CMK (cell line): Measurements from ENCODE around the gene IMPDH2.

Source experiments
- DNase-seq: peaks from one replicate; pipeline ENCODE4 v3.0.0-alpha.2; 2010; ENCODE audit warnings: low read depth

The IMPDH2 gene

DNA sequence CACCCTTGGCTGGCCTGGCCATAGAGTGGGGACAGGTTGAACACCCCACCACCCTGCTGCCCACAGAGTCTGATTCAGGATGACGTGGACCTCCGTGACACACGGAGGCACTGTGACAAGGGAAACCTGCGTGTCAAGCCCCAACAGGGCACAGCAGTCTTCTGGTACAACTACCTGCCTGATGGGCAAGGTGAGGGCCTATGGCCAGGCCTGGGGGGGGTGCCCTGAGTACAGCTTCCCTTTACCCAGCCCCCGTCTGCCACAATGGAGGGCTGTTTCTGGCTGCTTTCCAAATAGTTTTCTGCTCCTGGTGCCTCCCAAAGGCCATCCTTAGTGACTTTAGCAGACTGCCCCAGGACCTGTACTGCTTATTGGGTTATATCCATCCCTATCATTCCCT lies 23.2 kb downstream of the IMPDH2 start:
- DNase-seq, result no peak

DNA sequence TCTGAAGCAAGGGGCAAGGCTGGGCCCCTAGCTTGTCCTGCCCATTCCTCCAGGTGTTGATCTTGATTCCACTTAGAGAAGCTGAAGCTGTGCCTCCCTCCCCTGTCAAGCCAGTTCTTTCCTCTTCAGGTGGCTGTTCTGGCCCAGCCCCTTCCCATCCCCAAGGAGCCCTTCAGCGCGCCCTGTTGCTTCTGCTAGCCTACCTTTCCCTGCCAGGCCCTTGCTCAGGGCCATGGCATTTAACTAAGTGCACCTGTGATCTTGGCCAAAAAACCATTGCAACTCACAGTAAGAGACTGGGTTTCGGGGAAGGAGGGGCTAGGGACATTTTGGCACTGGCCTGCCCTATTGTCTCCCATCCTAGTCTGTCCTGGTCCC lies 23.9 kb downstream of the IMPDH2 start:
- DNase-seq, result no peak

DNA sequence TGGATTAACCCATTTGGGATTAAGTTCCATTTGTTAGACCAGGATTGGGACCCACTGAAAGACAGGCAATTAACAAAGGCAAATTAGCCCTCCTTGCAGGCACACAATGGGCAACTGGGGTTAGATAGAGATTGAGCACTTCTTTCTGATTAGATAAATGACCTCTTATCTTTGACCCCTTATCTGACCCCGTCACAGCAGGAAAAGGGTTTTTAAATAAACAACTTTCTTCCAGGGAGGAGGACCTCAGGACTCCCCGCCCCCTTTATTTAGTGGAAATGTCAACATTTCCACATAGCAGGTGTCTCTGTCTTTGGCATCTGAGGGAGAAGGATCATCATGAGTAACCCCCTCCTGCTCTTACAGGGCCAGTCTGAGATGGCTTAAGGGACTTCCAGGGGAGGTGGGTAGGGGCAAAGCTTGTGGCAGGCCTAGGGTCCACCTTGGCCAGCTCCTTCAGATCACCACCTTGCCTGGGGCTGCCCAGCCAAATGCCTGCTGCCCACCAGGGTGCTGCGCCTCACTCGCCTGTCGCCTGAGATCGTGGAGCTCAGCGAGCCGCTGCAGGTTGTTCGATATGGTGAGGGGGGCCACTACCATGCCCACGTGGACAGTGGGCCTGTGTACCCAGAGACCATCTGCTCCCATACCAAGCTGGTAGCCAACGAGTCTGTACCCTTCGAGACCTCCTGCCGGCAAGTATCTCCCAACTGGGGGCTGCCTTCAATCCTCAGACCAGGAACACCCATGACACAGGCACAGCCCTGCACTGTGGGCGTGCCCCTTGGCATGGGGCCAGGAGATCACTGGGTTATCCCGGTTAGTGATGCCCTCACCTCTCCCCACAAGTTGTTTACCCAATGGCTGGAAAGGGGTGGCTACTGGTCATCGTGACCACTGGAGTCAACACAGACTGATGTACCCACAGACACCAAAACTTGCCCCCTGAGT lies 24.6 kb downstream of the IMPDH2 start:
- DNase-seq, result no peak

DNA sequence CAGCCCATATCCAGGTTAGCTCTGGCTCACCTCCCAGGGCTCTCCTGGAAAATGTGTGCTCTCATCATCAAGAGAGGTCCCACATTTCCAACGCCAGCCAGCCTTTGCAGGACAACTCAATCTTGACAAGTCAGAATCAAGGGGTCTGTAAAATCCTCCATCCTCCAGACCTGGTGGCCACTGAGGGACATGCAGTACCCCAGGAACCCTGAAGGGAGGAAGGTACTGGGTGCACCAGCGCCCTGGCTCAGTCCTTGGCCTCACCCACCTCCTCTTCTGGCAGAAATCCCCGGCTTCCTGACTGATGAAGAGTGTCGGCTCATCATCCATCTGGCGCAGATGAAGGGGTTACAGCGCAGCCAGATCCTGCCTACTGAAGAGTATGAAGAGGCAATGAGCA lies 28.0 kb downstream of the IMPDH2 start:
- DNase-seq, result no peak

DNA sequence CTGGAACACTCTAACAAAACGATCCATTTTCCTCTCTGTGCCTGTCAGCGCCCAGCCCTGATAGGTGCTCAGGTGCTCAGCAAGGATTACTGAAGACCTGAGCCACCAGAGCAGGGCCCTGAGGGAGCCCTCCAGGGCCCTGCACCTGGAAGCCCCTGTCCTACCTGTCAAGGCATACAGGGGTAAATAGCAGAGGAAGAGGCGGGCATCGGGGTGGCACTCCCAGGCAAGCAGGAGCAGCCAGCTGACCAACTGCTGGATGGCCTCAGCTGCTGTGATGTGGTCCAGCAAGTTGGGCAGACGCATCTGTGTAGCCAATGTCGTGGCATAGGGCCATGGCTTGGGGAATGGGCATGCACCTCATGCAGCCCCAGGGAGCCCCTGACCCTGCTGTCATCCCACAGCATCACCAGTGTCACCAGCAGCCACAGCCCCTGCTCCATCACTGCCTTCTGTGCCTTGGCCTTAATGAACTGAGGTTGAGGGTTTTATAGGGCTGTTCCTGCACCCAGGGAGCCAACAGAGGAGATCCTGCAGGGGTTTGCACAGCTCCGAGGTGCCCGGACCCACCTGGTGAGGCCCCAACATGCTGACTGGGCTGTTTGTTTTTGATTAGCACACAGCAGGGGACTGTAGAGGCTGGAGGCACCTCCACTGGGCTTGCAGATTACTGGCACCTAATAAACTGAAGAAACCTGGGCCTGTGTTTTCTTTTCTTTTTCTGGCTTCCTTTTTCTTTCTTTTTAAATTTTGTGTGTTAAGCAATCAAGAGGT lies 29.9 kb downstream of the IMPDH2 start:
- no peak for DNase-seq

DNA sequence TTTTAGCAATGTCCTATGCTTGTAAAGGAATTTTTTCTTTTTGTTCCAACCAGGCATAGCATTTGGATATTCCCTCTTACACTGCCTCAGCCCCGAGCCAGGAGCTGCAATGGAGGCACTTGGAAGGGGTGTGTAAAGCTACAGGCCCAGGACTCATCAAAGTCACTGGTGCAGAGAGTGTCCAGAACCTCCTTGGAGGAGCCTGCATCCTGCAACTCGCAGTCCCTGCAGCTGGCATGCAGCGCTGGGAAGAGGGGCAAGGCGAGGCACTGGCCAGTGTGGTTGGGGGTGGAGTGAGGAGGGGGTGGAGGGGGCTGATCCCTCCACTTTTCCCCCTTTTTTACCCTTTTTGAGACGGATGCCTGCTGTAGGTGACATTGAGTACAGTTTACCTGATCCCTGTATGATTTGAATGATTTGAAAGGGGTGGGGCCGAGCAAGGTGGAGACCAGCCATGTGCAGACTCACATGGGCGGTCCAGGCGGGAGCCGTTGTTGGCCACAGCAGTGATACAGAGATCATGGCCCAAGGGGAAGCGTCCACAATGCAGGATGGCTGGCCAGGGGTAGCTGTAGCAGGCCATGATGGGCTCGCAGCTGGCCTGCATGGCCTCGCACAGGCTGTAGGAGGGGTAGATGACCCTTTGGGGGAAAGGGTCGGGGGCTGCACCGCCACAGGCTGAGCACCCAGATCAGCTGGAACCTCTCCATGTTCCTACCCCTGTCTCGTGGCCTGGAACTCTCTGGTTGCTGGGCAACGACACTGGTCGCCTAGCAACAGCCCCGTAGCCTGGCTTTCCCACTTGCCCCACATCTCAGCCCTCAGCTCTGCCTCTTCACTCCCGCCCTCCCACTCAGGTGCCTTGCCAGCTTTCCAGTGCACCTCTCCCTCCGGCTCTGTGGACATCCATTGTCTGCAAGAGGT lies 31.2 kb downstream of the IMPDH2 start:
- DNase-seq, result no peak

DNA sequence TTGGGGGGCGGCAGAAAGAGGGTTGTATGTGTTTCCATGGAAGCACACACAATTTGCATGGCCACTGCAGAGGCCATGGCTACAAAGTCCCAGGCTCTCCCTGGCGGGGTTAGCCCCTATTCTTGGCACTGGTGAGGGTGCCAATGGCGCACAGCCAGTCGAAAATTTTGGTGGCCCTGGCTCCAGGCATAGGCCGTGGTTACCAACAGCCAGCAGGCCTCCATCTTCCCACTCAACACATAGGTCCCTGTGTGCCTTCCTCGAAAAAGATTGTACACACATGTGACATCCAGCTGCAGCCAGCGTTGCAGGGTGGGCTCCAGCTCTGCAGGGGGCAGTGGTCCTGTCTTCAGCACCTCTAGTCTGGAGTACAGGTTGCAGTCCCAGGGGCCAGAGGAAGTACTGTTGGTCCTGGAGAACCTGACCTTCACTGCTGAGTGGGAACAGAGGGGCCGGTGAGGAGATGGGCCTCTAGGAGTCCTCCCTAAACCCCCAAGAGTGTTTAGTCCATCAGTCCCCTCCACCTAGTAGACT lies 32.0 kb downstream of the IMPDH2 start:
- DNase-seq, result no peak

DNA sequence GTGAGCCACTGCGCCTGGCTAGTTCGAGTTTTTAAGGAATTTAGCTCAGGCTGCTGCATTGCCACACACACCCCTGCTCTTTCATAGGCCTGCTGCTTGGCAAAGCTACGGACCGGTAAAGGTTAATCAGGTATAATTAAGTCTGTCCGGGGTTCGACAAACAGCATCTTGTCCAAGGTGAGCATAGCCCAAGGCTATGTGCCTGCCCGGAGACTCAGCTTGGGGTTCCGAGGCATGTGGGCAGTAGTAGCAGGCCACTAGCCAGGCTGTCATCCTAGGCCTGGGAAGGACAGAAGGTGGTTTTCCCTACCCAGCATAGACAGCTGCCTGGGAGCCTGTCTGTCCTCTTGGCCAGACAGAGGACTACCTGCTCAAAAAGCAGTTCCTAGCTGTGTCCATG lies 32.6 kb downstream of the IMPDH2 start:
- no peak for DNase-seq

DNA sequence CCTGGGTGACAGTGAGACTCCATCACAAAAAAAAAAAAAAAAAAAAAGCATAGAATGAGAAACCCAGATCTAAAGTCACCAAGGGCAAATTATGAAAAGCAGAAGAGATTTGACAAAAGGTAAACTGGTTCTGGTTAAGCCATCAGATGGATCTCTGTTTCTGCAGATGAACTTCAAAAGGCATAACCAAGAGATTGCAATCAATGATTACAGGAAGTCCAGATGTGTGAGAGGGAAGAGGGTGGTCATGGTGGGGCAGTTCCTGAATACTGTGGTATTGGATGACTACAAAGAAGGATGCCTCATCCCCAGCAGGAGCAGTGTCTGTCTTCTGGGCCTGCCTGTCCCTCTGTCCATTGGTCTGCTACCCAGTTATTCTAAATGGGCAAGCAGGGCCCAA lies 35.4 kb downstream of the IMPDH2 start:
- no peak for DNase-seq

DNA sequence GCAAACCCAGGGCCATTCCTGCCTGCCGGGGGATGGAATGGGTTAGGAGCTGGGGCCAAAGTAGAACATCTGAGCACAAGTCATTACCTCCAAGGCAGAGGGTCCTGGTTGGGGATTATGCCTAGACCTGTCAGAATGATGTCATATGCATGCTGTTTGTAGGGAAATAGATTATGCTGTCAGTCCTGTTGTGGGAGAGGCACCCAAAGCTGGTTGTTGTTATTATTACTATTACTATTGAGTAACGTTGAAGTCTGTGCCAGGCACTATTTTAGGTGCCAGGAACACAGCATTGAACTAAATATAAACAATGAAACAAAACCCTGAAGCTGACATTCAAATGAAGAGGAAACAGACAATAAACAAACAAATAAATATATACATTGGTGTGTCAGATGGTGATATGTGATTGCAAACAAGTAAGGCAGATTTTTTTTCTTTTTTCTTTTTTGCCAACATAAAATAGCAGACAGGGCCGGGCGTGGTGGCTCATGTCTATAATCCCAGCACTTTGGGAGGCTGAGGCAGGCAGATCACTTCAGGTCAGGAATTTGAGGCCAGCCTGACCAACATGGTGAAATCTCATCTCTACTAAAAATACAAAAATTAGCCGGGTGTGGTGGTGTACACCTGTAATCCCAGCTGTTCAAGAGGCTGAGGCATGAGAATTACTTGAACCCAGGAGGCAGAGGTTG lies 37.2 kb downstream of the IMPDH2 start:
- no peak for DNase-seq

DNA sequence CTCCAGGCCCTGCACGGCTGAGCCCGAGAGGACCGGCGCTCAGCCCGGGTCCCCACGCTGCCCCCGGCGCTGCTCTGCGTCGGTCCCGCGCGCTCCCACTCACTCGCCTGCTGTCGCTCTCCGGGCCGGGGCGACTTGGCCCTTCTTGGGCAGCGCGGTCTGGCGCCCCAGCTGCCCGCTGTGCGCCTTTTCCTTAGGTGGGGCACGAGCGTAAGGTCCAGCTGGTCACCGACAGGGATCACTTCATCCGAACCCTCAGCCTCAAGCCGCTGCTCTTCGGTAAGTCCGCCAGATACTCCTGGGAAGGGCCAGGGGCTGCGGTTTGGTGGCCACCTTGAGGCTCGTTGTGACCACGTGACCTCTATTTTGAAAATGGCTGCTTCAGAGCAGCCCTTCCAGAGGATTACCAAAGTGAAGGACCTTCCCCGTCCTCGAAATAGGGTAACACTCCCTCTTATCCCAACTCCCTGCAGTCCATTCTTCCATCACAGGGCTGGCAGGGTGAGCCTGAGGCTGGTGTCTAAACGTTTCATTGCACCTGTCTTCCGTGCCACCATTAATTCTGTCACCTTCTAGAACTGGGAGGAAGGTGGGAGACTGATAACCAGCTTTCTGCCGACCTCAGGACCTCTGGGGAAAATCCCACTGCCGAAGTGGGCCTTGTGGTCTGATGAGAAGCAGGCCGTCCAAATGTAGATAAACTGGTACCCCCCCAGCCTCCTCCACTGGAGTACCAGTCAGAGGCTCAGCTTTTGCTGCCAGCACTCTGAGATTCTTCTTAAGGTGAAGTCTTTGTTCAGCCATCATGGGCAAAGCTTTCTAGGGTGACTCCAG lies 38.3 kb downstream of the IMPDH2 start:
- no peak for DNase-seq

DNA sequence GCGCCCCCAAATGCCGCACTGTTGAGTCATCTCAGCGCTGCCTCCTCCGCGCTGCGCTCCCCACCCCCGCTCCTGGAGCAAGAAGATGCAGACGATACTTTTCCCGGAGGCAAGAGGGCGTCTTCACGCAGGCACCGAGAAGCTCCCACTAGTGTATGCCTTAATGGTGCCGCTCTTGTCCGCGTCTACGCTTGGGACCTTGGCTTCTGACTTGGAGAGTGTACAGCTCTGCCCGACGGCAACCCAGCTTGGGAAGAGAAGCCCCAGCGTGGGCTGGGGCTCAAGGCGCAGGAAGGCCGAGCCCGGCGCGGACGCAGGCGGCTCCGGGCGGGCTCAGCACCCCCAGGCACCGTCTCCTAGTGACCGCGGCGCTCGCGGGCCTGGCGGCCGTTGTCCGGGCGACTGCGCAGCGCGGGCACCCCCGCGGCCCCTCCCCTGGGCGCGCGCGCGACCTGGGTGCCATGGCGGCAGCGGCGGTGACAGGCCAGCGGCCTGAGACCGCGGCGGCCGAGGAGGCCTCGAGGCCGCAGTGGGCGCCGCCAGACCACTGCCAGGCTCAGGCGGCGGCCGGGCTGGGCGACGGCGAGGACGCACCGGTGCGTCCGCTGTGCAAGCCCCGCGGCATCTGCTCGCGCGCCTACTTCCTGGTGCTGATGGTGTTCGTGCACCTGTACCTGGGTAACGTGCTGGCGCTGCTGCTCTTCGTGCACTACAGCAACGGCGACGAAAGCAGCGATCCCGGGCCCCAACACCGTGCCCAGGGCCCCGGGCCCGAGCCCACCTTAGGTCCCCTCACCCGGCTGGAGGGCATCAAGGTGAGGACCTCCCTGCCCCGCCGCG lies 39.2 kb downstream of the IMPDH2 start, which contains the start of gene P4HTM:
Gene P4HTM, plus strand, starts transcription at position 446 of the 840 bp plus-strand sequence. Its CDS starts 16 bp downstream, at position 462.
- peak; percentile 76 for DNase-seq

DNA sequence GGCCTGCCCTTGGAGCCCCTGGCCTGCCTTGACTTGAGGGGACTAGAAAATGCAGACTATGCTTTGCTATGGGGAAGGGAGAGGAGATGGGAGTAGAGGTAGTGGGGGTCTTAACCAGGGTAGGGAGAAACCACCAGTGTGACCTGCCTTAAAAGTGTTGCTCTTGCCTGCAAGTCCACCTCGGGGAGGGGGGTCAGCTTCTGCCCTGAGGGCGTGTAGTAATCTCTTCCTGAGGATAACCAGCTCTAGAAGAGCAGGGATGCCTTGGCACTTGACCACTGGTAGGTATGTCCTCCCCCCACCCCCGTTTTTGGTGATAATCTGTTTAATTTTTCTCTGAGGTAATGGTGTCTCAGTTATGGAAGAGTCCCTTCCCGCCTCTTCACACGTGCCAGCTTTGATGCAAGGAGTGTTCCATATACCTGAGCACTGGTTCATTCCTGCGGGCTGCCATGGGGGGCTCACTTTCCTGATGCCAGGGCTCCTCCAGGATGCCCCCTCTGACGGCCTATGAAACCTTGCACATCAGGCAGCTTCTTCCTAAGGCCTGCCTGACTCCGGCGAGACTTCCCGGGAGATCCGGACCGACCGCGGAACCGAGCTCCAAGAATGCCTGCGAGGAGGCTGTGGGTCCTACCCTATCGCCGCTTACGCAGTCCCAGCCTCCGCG lies 39.9 kb downstream of the IMPDH2 start:
- DNase-seq, result no peak

DNA sequence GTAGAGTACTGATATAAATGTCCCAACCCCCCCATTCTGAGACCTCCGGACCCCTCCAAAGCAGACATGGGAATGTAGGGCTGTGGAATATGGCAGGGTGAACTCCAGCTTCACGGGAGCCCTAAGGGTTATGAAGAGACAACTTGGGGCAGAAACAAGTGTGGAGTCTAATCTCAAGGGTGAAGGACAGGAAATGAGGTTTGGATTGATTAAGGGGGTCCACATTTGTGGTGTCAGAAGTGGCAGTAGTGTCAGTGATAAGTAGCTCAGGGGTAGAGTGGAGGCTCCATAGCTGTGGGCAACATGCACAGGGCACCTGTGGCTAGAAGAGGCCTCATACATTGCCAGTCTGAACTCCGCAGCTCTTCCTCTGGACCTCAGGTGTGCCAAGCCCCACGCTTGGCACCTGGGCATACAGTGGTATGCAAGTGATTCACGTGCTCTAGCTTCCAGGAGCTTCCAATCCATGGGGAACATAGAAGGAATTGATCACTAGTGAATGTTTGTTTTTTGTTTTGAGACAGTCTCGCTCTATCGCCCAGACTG lies 43.3 kb downstream of the IMPDH2 start:
- no peak for DNase-seq

DNA sequence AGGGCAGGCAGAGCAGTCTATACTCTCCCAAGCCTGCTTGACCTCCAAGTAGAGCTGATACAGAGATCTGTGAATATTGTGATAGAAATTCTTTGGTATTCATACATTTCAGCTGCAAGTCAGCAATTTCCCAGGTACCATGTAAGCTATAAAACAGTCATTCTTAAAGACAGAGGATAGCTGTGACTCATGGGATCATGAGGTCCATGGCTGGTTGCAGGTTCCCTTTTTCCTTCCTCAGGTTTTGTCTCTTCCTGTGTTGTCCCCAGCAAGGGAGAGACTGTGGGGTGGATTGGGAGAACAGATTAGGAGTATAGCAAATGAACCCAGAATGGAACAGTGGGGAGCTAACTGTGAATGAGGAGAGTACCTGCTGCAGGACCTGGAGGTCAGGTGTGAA lies 44.5 kb downstream of the IMPDH2 start:
- no peak for DNase-seq

DNA sequence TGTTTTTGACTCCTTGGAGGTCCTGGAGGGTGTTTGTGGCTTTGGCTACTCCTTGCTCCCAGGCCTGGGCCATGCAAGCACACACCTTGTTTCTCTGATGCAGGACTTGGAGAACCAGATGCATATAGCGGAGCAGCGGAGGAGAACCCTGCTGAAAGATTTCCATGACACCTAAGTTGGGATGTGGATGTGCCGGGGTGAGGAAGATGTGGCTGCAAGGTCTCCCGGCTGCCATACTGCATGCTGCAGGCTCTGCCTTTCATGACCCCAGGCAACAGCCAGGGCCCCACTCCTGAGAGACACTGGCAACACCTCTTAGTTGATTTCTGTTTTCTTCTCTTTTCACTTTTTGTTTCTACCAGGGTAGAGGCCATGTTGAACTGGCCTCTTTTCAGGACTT lies 46.1 kb downstream of the IMPDH2 start:
- no peak for DNase-seq

DNA sequence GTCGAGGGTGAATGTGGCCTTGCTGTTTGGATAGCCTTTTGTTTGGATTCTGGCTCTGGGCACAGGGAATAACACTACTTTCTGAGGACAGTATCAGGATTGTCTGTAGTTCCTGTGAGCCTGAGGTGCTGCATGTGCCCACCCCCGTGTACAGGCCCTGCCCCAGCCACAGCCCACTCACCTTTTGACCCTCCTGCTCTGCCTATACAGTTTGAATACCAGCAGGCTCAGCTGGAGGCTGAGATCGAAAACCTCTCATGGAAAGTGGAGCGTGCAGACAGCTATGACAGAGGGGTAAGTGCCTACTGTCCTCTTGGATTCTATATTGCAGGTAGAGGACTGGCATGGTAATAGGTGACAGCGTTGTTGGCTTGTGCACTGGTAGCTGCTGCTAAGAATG lies 46.5 kb downstream of the IMPDH2 start:
- DNase-seq, result no peak

DNA sequence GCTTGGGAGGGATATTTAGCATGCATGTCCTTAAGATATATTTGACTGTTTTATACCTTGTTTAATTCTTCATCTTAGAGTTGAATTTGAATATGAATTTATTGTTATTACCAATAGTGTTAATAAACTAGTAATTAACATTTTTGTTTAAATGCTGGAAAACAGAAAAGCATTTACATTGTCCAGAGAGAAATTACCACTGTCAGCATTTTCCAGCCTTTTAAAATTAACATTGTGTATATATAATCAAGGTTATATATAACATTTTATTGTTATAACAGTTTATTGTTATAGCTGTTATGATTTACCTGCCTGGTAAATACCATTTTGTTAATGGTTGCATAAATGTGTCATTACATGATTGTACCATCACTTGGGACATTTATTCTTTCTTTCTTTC lies 47.2 kb downstream of the IMPDH2 start:
- no peak for DNase-seq
